Lung (tissue), 12 donors: ENCODE measurements around the gene RALGPS1. TPM values are rescaled to one million over a fixed set of nuclear protein-coding genes. Genes with fewer than 3 reads are reported as not detected.

Experiments used
- ATAC-seq: fragments of 200-7000 bp; cut with Tn5 transposase; one replicate; pipeline ENCODE4 v1.9.1; 2020; ENCODE audit warnings: moderate number of reproducible peaks; ENCODE audit not compliant: insufficient read depth, low FRiP score
- DNase-seq, 3 donors: peaks; one replicate each; pipeline ENCODE4 v3.0.0-alpha.2; 2013 to 2017
- H3K27ac ChIP-seq, 2 donors: one replicate each; pipeline ENCODE4 v1.5.1; 2013; ENCODE audit warnings: mild to moderate bottlenecking in 2 of 2, moderate library complexity in 2 of 2, control low read depth in 1 of 2, inconsistent platforms in 1 of 2, low read depth in 1 of 2, low read length in 1 of 2
- H3K27me3 ChIP-seq, 3 donors: one replicate each; pipeline ENCODE4 v1.5.1; 2013; ENCODE audit warnings: low read length in 2 of 3; ENCODE audit not compliant: control insufficient read depth in 3 of 3, insufficient read depth in 3 of 3
- H3K36me3 ChIP-seq, 4 donors: one replicate each; pipeline ENCODE4 v1.5.1; 2013; ENCODE audit warnings: low read length in 4 of 4, mild to moderate bottlenecking in 1 of 4, moderate library complexity in 1 of 4; ENCODE audit not compliant: control insufficient read depth in 4 of 4, insufficient read depth in 4 of 4
- H3K4me1 ChIP-seq, 5 donors: one replicate each; pipeline ENCODE4 v1.5.1; 2013; ENCODE audit warnings: low read length in 5 of 5, mild to moderate bottlenecking in 2 of 5, moderate library complexity in 1 of 5; ENCODE audit not compliant: control insufficient read depth in 5 of 5, insufficient read depth in 5 of 5
- H3K4me3 ChIP-seq: one replicate; pipeline ENCODE4 v1.5.1; 2013; ENCODE audit warnings: mild to moderate bottlenecking, control low read depth, moderate library complexity
- H3K9ac ChIP-seq, 2 donors: one replicate each; pipeline ENCODE4 v1.5.1; 2013; ENCODE audit warnings: low read length in 2 of 2, control low read depth in 1 of 2; ENCODE audit not compliant: insufficient read depth in 1 of 2
- H3K9me3 ChIP-seq, 4 donors: one replicate each; pipeline ENCODE4 v1.5.1; 2013; ENCODE audit warnings: low read length in 3 of 4, mild to moderate bottlenecking in 1 of 4, moderate library complexity in 1 of 4; ENCODE audit not compliant: control insufficient read depth in 4 of 4, insufficient read depth in 3 of 4
- CTCF ChIP-seq: IDR thresholded peaks from 2 replicates; pipeline ENCODE4 v1.5.1; 2012; ENCODE audit warnings: mild to moderate bottlenecking; ENCODE audit errors: control extremely low read depth, extremely low read depth
- WGBS, 2 donors: extraction: QIAGEN DNeasy Blood & Tissue Kit; methylation state at CpG; one replicate each; pipeline ENCODE4 v1.1.7; 2013; 5-methylcytosine and 5-hydroxymethylcytosine counted together
- polyA plus RNA-seq, 2 donors: library from polyadenylated mRNA; stranded (reverse); fragments of 200-250 nt; gene quantifications; one replicate each; pipeline ENCODE4 v1.2.1, GENCODE V29; 2013
- total RNA-seq, 2 donors: library from RNA; depleted of rRNA in 1 of 2; stranded (reverse); fragments of >200 nt in 1 of 2; gene quantifications; one replicate each; pipeline ENCODE4 v1.2.1, GENCODE V29; 2014 to 2021
- donor health status: control.
- donor health status: control.
- donor health status: Bipolar disorder and iron deficiency.
- donor health status: healthy.
- donor health status: DM: yes; HTN: yes; CAD: no.

RALGPS1 gene
- total and polyA plus RNA-seq, 4 donors, result 3.5 to 30.3 (median 11.9) TPM

DNA sequence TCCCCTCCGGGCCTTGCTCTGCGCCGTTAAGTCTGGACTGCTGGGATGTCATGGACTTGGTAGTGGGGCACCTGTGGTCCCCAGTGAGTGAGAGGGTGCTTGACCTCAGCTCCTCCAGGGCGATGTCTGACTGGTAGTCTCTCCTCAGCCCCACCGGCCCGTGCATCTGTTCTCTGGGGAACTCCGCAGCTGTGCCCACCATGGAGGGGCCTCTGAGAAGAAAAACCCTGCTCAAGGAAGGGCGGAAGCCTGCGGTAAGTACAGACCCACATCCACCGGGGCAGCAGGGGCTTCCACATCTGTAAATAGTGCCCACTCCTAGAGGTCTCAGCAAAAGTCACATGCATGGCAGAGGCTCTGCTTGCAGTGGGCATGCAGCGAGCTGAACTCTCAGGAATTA is 297.4 kb downstream of the RALGPS1 start:
- H3K4me1 ChIP-seq, result peaks cover 0 to 12% (median 4%) of the 10 kb centered on the region in 5 donors
- DNase-seq, result no peak
- H3K9ac ChIP-seq, result no peak overlapping the region
- H3K36me3 ChIP-seq, result no peaks in the 10 kb centered on the region
- no peak for ATAC-seq
- 93 to 94% methylated on average over 11 of the region's 11 CpGs for WGBS, 2 donors
- no peak overlapping the region for H3K27ac ChIP-seq
- no peaks in the 10 kb centered on the region for H3K27me3 ChIP-seq
- no peak overlapping the region for H3K4me3 ChIP-seq
- TF ChIP-seq CTCF, result no peak
- no peaks in the 10 kb centered on the region for H3K9me3 ChIP-seq

GRCh38 chr9:127212453-127212852 is 297.9 kb downstream of the RALGPS1 start:
- 90 to 92% methylated on average over 9 of the region's 9 CpGs for WGBS, 2 donors
- no peak for DNase-seq
- no peak for ATAC-seq
- Histone ChIP-seq H3K27ac (no peak overlapping the region), H3K9me3 (no peaks in the 10 kb centered on the region), H3K9ac (no peak overlapping the region), H3K4me1 (peaks cover 0 to 12% (median 4%) of the 10 kb centered on the region in 5 donors), H3K36me3 (no peaks in the 10 kb centered on the region), H3K4me3 (no peak overlapping the region), H3K27me3 (no peaks in the 10 kb centered on the region)
- TF ChIP-seq CTCF, result no peak

DNA sequence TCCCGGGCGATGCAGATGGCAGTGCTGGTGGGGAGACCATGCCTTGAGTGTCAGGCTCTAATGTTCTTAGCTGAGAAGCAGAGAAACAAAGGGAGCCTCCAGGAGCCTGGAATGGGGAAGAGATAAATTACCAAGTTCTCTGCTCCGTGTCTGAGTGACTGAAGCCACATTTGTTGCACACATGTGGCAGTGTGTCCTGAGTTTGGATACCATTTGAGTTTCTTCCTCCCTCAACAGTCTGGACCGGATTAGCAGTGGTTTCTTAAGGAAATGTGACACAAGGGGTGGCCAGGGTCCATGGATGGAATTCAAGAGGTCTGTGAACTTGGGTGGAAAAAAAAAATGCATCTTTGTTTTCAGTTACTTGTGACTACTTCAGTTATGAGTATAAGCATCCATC is 299.3 kb downstream of the RALGPS1 start:
- Histone ChIP-seq H3K4me3 (no peak overlapping the region), H3K9ac (no peak overlapping the region), H3K36me3 (no peaks in the 10 kb centered on the region), H3K9me3 (no peaks in the 10 kb centered on the region), H3K4me1 (peaks cover 0 to 12% (median 4%) of the 10 kb centered on the region in 5 donors), H3K27ac (no peak overlapping the region), H3K27me3 (no peaks in the 10 kb centered on the region)
- 73 to 76% methylated on average over 4 of the region's 4 CpGs for whole genome bisulfite sequencing, 2 donors
- no peak for TF ChIP-seq CTCF
- no peak for DNase-seq
- ATAC-seq, result no peak
